ENCODE results near the gene IFNAR1.
"Not testable (repeated sequence)": the region's sequence is repeated elsewhere in the genome, so short reads cannot be mapped to it uniquely, and the experiment has no call there.

The IFNAR1 gene

DNA sequence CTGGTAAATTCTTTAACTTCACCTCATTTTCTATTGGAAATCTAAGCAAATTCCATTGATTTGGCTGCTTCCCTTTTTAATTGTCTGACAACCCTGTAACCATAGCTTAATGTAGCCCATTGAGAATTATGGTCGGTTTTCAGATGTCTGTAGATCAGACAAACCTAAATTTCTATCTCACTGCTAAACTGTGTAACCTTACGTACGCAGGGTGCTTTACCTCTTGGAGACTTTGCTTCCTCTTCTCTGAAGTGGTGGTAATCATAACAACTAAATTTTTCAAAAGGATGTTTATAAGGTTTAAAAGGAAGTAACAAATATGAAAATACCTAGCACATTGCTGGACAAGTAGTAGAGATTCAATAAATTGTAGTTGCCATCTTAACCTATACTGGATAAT, 25.9 kb downstream of the IFNAR1 start:
- DNase-seq, result no peak

DNA sequence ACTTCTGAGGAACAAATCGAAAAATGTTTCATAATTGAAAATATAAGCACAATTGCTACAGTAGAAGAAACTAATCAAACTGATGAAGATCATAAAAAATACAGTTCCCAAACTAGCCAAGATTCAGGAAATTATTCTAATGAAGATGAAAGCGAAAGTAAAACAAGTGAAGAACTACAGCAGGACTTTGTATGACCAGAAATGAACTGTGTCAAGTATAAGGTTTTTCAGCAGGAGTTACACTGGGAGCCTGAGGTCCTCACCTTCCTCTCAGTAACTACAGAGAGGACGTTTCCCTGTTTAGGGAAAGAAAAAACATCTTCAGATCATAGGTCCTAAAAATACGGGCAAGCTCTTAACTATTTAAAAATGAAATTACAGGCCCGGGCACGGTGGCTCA, 30.6 kb downstream of the IFNAR1 start:
- DNase-seq, result no peak

DNA sequence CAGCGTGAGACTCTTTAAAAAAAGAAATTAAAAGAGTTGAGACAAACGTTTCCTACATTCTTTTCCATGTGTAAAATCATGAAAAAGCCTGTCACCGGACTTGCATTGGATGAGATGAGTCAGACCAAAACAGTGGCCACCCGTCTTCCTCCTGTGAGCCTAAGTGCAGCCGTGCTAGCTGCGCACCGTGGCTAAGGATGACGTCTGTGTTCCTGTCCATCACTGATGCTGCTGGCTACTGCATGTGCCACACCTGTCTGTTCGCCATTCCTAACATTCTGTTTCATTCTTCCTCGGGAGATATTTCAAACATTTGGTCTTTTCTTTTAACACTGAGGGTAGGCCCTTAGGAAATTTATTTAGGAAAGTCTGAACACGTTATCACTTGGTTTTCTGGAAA, 31.2 kb downstream of the IFNAR1 start:
- no peak for DNase-seq

DNA sequence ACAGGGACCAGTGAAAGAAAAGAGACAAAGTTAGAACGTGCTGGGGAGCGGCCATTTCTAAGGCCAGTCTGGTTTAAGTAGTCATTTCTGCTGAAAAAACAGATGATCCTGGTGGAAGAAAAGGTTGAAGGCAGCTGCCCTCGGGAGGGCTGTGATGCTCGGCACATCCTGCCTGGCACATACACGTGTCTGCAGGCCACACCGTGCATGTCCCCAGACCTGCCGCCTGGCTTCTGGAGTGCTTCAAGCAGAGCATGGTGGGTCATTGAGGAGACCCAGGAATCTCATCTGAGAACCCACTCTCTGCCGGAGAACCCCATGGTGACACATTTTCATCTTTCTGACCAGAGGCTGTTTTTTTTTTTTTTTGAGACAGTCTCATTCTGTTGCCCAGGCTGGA, 32.4 kb downstream of the IFNAR1 start:
- DNase-seq, result no peak

DNA sequence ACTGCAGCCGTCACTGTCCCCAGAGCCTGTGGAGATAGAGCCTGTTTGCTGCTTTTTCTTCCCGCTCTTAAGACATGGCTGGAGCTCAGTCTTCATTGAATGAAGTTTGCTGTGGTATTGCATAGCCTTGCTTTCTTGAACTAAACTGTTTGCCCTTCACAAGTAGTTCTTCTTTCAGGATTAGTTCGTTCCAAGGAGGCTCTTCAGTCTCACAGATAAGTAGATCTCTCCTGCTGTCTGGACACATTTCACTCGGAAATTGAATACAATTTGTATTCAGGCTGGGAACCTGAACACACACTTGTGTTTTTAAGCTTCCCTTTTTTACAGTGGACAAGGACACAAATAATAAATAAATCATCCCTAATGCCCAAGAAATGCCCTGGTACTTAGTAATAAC, 34.7 kb downstream of the IFNAR1 start:
- DNase-seq, result no peak

DNA sequence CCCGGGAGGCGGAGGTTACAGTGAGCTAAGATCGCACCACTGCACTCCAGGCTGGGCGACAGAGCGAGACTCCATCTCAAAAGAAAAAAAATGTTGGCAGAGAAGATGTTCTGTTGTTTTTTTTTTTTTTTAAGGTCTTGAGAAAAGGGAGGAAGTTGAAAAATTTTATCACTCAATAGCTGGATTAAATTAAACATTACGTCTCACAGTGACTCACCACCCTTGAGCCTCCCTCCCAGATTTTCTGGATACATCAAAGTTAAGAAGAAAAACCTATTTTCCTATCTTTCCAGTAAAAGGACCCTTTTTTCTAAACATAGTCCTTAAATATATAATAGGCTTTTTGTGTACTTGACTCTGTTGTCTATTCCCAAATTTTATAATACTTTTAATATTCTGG, 35.5 kb downstream of the IFNAR1 start:
- no peak for DNase-seq

DNA sequence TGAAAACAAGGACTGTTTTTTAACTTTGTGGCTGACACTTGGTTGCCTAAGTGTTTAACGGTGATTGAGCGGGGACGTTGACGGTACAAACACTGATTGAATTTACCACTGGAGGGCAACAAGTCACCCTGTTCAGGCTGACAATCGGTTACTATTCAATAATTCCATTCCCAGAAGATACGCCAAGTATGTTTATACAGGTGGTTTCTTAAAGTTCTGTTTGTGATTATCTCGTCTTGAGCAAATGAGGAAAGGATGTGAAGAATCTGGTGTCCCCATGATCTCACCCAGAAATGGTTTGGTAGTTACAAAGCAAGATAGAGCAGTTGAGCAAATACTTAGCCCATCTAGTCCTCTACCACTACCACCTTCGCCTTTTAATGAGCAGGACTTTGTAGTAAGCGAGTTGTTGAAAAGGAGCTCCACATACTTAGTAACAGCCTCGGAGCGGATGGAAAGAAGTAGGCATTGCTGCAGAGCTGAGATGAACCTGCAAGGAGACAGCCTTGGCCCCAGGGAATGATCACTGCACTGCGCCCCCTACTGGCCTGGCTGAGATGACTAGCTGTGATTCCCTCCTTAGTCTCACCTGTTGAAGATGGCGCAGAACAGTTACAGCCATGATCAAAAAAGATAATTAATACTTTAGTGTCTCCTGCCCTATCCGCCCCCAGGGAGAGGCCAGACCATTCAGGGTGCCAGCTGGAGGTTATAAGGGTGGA, 36.3 kb downstream of the IFNAR1 start:
- DNase-seq, result peak; percentile 89

DNA sequence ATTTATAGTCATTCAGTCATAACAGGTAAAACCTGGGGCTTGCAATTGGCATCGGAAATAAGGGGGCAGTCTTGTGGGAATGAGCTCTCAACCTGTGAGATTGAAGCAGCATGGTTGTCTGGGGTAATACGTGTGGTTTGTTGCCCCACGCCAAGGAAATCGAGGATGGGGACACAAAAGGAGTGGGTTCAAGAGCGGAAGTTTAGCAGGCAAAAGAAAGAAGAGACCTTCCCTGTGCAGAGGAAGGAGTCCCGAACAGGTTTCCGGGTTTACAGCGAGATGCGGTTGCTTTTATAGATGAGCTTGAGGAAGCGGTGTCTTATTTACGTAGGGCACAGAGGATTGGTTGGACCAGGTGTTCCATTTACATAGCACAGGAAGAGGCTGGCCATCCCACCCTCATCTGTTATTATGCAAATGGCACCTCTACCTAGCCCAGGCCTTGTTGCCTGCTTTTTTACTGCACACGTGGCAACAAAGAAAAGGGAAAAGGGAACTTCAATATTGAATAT, 37.3 kb downstream of the IFNAR1 start:
- peak; percentile 91 for DNase-seq

DNA sequence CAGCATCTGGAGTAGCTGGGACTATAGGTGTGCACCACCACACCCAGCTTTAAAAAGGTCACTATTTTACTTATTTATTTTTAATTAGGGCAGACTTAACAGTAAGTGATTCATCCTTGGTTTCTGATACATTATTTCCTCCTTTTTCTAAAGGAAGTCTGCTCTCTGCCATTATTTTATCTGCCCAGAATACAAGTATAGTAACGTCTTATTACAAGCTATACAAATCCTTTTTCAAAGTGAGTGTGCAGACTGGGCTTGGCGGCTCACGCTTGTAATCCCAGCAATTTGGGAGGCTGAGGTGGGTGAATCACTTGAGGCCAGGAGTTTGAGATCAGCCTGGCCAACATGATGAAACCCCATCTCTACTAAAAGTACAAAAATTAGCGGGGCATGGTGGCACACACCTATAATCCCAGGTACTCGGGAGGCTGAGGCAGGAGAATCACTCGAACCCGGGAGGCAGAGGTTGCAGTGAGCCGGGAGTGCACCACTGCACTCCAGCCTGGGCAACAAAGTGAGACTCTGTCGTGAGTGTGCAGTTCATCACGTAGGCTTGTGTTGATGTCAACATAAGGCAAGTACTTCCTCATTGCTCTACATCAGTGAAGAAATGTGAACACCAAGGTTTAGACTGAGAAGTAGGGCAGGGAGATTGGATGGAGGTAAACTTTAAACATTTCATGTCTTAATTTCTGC, 39.3 kb downstream of the IFNAR1 start:
- DNase-seq, result not testable (repeated sequence)

DNA sequence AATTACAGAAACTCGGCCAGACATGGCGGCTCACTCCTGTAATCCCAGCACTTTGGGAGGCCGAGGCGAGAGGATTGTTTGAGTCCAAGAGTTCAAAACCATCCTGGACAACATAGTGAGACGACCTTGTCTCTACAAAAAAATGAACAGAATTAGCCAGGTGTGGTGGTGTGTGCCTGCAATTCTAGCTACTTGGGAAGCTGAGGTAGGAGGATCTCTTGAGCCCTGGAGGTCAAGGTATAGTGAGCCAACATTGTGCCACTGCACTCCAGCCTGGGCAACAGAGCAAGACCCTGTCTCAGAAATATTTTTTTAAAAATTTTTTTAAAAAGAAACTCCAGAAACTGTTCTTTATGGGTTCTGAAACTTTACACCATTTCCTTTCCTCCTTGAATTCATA, 40.1 kb downstream of the IFNAR1 start:
- no peak for DNase-seq

DNA sequence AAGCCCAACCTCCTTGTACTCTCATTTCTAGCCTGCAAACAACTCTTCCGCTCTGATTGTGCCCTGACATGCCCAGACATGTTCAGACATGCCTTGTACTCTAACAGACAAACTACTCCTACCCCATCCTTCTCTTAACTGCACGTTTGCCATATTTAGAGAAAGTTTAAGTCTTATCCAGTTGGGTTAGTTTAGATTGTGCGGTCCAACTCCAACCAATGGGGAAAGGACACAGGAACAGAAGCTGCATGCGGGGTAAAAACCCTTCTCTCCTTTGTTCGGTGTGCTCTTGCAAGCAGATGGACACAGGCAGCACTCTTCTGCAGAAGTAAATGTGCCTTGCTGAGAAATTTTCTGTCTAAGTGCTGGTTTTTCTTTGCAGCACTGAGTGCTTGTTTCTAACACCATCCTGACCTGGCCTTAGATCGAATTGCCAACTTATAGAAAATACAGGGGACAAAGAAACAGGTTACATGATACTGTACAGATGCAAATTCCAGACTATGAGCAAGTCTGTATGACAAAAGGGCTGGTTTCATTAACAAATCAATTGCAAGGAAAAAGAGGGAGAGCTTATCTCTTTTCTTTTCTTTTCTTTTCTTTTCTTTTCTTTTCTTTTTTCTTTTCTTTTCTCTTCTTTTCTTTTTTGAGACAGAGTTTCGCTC, 42.7 kb downstream of the IFNAR1 start:
- DNase-seq, result no peak

DNA sequence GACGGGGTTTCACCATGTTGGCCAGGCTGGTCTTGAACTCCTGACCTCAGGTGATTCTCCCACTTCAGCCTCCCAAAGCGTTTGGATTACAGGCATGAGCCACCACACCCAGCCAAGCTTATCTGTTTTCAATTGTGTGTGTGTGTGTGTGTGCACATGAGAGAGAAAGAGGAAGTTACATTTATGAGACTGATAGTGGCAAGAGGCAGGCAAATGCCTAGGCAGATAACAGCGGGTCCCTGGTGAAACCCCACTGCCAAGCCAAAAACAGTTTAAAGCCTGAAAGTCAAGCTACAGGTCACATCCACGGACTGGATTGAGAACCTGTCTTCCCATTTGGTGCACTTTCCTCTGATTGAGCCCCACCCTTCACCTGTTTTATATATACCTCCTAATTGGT, 43.4 kb downstream of the IFNAR1 start:
- DNase-seq, result no peak

DNA sequence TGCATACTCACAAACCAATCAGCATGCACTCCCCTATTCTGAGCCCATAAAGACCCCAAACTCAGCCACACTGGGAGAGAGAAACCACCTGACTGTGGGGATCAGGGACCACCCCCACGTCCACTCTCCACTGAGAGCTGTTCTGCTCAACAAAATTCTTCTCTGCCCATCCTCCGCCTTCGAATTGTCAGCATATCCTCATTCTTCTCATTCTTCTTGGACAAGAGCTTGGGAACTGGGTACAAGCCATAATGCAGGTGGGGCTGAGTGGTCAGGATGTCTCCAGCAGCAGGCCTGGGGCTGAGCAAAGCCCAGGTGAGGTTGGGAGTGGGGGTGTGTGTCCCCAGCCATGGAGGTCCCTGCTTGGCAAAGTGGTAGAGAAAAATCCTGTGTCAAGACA, 43.8 kb downstream of the IFNAR1 start:
- DNase-seq, result no peak

DNA sequence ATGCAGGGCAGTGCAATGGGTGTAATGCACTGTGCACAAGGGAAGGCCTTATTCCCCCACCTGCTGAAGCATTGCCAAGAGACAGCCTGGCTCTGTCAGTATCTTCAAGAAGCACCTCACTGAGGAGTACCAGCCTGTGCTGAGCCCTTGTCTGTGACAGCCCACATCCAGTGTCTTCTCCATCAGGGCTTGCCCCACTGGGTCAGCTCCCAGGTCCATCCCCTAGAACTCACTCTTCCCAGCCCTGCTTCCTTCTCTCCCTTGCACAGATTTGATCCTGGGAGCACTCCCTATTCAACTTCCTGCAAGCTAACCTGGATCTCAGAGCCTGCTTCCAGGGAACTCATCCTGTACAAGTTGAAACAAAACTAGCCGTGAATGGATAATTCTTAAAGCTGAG, 44.8 kb downstream of the IFNAR1 start:
- no peak for DNase-seq

DNA sequence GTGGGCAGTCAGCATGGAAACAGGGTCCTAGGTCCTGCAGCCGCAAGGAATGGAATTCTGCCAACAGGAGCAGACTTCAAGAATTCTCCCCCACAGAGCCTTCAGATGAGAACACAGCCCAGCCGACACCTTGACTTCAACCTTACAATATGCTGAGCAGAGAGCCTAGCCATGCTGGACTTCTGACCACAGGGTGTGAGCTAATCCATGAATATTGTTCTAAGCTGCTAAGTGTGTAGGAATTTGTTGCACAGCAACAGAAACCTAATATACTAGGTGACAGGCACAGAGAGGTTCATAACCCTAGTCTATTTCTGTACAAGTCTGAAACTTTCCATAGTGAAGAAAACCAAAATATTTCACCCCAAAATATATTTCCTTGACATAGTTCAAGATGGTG, 45.5 kb downstream of the IFNAR1 start:
- no peak for DNase-seq

DNA sequence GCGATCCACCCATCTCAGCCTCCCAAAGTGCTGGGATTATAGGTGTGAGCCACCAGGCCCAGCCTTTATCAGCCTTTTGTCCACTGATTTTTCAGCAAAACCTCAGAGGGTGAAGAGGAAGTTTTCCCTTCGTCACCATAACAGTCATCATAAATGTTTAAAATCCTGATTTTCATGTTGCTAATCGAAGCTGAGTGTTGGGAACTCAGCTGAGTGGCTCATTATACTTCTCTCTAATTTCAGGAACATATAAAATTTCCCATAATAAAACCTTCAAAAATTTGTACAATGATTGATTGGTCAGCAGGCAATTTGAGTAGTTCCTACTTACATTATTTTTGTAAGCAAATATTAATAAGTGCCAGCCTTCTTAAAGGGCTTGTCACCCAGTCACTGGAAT, 46.6 kb downstream of the IFNAR1 start:
- no peak for DNase-seq

DNA sequence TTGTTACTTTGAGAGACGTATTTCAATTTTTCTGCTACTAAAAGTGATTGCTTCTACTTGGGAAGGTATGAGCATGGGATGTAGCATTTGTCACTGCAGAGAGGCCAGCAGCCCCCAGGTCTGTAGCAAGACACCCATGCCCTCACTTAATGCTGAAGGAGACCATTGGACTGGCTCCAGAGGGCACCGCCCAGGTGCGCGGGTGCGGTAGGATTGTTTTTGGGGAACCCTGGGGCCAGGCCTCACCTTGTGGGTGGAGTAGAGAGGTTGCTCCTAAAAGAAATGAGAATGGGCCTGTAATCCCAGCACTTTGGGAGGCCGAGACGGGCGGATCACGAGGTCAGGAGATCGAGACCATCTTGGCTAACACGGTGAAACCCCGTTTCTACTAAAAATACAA, 47.8 kb downstream of the IFNAR1 start:
- DNase-seq, result no peak

DNA sequence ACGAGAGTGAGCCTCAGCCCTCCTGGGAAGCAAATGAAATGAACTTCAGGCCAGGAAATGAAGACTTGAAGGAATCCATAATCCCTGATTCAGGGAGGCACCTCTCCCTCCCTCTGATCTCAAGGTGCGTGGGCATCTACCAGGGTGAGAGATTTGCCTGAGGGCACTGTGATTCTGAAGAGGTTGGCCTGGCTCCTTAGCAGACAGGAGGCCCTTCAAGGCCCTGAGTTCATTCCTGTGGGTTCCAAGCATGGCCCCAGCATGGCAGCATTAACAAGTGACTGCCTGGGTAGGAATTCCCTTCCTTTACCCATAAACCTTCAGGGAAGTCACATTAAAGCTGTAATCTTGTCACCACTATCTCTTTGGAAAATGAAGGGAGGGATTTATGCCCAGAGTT, 48.7 kb downstream of the IFNAR1 start:
- no peak for DNase-seq

DNA sequence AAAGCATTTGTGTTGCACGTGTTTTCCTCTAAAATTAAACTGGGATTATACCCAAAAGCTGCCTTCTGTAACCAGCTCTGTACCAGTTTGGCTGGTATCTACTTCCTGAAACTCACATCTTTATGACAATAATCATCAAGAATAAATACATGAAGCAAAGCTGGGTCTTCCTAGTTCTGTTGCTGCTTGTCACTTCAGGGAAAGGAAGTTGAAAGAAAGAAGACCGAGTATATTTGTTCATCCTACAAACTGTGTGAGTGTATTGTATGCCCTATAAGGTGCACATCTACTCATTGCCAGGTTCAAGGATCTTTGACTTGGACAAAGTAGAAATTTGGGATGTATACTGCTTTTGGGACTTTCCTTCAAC, 49.3 kb downstream of the IFNAR1 start:
- DNase-seq, result no peak

DNA sequence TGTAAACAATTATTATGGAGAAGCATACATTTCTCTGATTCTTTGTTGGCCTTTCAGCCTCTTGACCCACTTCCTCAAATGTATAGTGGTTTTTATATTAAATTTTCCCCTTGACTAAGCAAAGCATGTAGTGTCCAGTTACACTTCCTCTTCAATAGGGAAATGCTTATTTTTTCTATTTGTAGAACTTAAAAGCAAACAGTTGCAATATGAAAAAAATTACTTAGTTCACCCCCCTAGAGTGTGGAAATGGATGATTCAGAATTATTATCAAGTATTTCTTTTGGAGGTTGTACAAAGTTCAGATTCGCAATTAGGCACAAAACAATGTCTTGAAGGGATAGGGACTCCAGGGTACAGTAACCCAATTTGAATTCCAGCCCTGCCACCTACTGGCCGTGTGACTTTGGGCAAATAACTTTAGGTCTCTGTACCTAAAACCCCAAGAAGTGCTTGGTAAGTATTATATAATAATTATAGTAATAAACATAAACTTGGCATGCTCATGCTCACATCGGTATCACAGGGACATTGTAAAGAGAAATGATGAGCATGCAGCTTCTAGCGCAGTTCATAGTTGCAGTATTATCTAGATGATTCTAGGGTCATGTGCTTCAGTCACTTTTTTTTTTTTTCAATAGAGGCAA, 49.8 kb downstream of the IFNAR1 start:
- peak; percentile 71 for DNase-seq

DNA sequence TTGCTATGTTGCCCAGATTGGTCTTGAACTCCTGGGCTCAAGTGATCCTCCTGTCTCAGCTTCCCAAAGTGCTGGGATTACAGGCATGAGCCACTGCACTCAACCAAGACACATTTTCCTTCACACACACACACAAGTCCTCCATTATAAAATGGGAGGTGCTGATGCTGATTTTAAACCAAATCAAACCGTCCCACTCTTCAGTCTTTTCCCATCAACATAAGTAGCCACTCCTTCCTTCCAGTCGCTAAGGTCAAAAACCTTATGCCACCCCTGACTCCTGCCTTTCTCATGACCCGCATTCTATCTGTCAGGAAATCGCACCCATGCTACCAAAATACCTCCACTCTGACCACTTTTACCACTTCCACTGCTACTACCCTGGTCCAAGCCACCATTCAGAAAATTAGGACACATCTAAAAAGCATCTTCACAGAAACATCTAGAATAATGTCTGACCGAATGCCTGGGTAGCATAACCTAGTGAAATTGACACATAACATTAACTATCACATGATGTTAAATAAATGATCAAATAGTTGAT, 50.4 kb downstream of the IFNAR1 start:
- DNase-seq, result no peak

DNA sequence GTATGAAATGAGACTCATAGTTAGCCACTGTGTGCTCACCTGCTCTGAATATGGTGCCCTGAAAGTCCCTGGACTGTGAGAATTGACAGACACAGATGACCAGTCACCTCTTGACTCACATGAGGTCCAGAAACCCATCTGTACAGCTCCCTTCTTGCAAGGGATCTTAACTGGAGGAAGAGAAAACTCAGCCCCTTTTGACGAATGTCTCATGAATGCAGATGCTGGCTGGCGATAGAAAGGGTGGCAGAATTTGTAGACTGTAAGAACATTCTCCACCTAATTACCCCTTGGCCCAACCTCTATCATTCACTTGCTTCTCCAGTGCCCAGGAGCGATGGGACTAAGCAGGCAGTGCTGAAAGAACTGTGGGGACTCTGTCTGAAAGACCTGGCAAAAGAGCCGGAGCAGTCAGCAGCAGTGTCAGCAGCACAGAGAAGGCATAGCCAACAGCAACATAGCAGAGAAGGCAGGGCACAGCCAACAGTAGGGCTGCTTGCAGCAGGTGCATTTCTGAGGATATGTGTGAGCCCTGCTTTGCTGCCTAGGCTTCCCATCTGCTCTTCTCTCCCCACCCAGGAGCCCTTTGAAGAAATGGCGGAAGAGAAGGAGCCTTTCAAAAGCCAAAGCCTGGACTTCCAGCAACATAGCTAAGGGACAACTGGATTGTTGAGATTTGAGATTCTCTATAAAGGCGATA, 52.6 kb downstream of the IFNAR1 start:
- DNase-seq, result no peak

DNA sequence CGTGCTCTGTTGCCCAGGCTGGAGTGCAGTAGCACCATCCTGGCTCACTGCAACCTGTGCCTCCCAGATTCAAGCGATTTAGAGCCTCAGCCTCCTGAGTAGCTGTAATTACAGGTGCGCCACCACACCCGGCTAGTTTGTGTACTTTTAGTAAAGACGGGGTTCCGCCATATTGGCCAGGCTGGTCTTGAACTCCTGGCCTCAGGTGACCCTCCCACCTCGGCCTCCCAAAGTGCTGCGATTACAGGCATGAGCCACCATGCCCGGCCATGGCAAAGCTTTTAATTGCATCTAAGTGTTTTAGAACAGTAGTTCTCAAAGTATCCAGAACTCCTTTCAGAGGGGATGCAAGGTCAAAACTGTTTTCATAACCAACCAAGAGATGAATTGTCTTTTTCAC, 53.3 kb downstream of the IFNAR1 start:
- no peak for DNase-seq

Data from CD4-positive, alpha-beta T cell treated with Interleukin-17A for 1 hour (primary cell).